ENCODE measurements around the gene IL3.

The IL3 gene

DNA sequence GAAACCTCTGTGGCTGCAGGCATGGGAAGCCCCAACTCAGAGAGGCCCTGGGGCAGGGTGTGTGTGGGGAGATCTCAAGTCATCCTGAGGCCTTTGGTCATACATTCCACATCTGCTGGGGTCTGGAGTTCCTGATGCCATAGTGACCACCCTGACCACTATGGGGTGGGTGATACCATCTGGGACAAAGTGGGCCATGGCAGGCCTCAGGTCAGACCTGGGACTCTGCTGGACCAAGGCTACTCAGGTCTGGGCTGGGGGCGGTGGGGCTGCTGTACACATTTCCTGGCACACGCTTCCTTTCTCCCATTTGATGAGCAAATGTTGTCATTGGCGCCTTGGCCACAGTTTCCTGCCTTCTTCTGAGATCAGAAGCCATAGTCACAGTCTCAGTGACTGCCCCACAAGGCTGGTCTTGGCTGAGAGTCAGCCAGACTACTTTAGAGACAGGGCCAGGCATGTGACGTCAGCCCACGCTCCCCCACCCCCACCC lies 33.9 kb upstream of the IL3 start:
- FAIRE-seq = no peak

DNA sequence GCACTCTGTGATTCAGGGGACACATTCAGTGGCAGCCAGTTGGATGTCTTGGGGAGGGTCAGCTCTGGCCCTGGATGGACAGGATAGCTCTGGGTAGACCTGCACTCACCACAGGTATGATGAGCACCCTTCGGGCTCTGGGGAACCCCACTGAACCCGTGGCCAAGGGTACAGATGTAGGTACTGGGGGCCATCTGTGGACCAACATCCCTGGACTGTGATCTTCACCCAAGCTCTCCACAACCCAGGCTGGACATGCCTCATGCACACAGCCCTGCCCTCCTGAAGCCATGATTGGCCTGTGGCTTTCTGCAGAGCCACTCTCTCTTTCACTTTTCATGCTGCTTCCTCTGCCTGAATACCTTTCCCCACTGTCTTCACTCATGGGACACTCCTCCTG lies 33.4 kb upstream of the IL3 start:
- no peak for FAIRE-seq

DNA sequence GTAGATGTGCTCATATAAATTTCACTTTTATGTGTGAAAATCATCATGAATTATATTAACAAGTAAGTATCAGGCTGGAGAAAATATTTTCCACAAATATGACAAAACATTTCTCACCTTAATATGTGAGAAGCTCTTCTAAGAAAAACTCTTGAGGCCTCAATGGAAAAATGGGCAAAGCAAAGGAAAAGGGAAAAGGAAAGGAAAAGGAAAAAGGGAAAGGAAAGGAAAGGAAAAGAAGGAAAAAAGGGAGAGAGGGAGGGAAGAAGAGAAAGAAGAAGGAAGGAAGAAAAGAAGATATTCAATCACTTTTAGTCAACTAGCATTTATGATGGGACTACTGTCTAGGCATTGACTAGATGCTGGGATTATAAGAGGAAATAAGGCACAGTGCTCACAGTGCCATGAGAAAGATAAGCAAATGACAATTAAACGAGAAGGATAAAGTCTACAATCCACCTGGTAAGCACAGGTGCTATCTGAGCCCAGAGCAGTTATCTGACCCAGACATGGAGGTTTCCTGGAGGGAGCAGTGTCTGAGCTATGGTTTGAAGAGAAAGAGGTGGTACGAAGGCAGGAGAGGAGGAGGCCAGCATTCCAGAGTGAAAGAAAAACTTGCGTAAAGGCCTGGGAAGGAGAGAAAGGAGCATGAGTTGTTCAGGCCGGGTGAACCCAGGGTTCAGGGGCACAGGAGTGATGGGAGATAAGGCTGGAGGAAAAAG lies 30.7 kb upstream of the IL3 start:
- FAIRE-seq = no peak

DNA sequence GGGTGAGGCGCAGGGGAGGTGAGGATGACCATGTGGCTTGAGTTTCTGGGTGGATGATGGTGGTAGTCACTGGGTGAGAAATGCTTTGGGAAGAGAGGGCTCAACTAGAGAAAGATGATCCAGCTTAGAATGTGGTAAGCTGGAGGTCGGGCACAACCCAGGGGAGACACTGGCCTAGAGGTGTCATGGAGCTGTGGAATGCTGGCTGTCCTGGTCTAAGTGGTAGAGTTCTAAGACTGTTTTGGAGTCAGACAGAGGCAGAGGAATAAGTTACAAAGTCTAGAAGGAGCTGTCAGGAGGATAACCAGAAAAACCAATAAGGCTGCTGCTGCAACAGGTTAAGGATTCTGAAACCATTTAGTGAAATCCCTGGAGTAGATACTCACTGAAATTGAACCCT lies 29.8 kb upstream of the IL3 start:
- FAIRE-seq = no peak

DNA sequence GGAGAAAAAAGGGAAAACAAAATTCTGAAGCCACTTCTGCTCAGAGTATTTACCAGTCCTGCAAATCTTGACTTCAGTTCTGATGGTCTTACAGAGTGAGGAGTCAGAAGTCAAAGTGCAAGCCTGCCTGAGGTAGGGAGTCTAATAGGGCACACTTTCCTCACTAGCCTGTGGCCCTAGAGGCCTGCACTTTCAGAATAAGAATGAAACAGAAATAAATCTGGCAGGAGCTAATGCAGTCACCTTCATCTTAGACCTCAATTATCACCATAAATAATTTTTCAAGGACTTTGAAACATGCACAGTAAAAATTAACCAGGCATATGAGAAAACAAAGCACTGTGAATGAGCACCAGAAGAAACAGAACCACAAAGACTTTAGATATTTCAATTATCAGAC lies 28.3 kb upstream of the IL3 start:
- no peak for FAIRE-seq

DNA sequence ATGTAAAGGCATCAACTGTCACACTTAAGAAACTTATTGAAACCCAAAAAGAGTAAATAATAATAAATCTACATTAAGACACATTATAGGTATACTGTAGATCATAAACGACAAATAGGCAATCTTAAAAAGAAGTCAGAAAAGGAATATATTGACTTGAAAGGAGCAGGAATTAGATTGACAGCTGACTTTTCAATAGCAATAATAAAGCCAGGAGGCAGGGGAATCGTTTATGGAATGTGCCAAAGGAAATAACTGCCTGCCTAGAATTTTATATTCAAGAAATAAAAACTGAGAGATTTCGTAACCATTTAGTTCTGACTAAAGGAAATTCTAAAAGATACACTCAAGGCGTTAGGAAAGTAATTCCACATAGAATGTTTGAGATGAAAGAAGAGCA lies 27.3 kb upstream of the IL3 start:
- no peak for FAIRE-seq

DNA sequence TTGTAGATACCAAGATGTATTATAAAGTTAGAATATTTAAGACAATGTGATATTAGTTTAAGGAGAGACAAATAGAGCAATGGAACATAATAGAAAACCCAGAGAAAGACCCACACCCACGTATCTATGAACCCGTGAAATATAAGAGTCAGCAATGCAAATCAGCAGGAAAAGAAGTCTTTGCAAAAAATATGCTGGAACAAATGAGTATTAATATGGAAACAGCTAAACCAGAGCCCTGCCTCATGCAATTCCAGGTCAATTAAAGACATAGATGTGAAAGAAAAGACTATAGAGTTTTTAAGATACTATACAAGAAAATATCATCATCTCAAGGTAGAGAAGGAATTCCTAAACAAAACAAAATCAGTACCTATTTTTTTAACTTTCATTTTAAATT lies 23.1 kb upstream of the IL3 start:
- no peak for FAIRE-seq

DNA sequence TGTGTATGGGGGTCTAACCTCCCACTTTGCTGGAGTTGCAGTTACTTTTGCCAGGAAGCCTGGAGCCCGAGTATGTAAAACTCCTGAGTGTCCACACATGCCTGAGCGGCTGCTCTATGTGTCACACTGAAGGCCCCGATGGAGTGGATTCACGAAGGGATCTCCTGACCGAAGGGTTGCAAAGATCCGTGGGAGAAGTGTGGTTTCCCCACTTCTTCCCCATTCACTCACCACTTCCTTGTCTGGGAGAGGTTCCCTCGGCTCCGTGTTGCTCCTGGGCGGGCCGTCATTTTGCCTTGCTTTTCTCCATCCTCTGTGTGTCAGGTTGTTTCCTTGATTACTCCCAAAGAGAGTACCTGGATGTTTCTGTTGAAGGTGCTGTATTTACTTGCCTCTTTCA lies 16.2 kb upstream of the IL3 start:
- no peak for FAIRE-seq

DNA sequence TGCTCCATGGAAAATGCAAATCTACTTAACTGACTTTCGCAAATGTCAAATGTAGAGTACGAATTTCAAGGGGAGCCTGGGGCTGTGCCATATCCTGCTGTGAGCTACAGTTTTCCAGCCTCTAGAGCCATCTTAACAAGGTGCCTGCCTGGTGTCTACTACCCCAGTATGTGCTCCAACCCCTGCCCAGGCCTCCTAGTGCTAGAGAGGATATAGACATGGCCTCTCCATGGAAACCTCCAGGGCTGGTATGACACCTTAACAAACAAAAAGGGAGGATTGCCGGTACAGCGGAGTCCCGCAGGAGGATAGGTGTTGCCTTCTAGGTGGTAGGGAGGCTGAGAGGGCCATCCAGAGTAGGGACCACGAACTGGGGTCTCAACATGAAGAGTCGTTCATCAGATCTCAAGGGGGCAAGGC lies 13.6 kb upstream of the IL3 start:
- FAIRE-seq = no peak

DNA sequence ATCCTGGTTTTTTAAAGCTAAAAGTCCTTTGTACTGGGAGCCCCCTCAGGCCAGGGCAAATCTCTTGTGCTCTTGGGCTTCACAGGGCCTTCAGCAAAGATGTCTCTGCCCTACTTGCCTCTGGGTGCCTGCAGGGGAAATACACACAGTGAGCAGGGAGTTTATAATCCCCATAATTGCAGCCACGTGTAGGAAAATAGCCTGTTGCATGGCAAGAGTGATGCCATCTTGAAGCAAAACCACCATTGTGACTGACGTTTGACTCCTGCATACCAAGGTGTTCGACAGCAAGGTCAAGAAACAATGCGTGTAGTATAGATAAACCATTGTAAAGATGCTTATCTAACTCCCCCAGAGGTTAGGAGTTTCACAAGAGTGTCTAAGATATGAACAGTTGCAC lies 11.4 kb upstream of the IL3 start:
- no peak for FAIRE-seq

DNA sequence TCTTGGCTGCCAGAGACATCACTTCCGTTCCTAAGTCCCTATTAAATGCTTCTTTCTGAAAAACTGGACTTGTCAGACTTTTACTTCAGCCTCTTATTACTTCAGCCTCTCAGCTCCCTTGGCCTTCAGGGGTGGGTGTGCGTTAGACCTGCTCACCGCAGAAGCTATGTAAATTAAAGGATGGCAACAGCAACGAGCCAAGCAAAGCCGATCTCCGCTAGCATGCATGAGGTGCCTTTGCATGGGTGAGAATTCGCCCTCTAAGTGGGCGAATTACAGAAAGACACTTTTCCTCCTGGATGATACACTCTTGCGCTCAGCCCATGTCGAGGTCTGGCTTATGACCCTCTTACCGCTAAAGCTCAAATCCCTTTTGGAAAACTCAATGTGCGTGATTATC lies 10.9 kb upstream of the IL3 start:
- no peak for FAIRE-seq

DNA sequence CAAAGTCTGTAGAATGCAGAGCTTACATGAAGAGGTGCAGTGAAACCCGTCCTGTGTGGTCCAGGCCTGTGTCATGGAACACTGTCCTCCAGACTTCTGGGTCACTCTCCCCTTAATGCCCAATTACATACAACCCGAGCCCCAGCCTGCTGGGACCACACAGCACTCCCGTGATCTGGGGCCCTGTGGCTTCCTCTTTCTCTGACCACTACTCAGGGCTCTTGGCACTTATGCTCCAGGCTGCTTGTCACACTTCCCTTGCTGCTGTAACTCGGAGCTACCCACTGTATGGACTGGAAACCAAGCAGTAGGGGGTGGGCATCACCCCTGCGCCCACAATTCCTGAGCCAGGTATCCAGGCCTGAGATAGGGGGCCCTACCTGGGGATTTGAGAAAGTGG lies 10.3 kb upstream of the IL3 start:
- FAIRE-seq = no peak

DNA sequence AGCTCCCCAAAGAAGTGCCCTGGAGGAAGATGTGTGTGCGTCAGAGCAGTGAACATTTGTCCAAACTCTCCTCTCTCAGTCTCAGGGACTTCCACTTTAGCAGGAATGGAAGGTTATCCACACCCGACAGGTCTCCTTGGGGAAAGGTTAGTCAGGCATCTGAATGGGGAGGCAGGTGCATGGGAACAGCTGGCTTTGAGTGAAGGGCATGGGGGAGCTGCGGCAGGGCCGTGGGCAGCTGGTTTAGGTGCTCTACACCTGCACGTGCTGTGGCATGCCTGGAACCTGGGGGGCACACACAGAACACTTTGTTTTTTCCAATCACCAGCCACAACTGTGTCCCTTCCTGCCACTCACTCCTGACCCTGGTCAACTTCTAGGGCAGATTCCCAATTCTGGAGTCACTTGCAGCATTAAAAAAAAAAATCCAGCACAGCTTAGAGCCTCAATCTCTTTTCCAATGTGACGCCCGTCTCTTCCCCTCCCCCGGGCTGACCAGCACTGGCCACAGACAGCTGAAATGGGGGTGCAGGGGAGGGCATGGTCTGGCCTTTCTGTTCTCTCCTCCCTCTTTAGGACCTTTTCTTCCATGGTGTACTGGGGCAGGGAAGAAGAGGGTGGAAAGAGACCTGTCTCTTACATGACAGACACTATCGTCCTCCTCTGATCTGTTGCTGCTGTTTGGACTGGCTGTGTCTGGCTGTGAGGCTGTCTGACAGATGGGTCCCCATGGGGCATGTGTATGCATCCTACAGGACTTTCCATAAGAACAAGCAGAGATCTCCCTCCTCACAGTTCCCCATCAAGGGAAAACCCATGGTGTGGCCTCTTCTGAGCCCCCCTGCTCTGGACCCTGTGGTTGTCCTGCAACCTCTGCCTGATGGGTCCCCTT lies 9.5 kb upstream of the IL3 start:
- no peak for FAIRE-seq

DNA sequence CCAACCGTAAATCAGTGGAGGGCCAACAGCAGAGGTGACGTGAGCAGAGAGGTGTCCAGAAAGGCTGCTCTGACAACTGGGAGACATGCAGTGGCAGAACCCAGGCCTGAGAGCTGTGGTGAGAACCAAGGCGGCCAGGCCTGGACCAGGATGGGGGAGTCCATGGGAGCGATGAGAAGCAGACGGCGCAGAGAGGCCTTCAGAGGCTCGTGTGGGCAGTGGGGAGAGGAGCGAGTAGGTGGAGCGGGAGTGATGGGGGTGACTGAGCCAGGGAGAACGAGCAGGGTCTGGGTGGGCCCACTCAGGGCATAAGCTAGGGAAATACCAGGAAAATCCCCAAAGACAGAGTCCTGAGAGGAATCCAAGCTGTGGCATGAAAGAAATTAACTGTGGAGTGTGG lies 7.9 kb upstream of the IL3 start:
- no peak for FAIRE-seq

DNA sequence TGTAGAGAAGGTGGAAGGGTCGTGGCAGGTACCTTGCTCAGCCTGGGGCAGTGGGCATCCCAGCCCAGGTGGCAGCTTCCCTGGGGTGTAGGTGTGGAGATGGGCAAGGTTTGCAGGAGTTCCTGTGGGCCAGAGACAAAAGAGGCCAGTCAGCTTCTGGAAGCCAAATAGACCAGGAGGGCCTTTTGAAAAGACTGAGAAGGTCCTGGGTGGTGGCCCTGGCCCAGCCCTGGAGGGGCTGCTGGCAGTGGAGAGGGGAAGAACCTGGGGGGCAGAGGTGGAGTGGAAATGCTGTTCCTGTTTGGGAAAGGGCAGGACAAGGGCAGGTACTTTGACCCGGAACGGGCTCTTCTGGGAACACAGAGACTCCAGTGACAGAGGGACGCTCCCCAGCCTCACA lies 7.0 kb upstream of the IL3 start:
- FAIRE-seq = no peak

DNA sequence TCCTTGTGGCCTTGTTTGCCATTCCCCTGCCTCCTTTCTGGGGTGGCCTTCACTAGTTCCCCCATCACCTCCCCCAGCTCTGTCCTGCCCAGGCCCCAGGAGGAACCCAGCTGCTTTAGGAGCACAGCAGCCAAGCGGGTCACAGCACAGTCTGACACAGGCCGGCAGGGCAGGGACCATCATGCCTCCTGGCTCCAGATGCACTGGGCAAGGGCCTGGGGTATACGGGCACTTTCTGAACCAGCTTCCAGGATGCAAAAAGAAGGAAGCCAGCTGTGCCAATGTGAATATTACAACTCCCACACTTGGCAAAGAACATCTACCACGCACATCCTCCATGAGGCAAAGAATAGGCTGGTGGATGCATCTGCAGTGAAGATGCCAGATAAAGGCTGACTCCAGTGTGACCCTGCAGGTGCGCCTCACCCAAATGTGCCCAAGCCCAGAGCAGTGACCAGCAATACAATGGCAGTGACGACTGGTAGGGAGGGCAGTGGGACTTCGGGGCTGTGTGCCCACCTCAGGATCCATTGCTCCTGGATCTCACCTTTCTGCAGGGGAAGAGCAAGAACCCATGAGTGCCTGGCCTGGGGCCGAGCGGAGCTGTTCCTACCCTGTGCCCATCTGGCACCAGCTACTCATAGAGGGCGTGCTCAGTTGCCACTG lies 6.3 kb upstream of the IL3 start:
- no peak for FAIRE-seq

DNA sequence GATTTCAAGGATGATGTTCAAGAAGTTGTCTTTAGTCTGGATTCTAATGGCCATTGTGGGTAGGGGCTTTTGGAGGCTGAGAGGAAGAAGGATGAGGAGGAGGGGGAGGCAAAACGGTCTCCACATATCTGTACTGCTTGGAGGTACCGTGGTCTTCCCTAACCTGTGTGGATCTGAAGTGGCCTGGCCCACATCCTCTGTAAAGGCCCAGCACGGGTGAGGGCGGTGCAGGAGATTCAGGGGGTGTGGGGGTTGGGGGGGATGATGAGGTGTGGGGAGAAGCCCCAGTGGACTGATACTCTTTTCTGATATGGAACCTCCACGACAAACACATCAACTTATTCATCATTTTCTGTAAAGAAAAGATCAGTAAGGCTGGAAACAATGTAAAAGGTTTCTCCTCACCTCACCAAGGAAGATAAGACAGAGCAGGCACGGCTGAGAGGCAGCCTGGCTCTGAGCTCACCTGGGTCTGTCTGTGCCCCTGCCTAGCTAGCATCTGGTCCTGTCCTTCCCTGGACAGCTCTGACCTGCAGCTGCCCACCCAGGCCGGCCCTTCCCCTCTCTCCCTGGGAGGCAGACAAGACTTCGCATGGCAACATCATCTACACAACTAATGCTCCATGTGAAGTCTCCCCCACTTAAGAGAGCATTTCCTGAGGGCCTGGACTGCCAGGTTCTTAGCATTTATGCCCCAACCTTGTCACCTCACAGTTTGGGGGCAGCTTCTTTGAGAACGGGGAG lies 5.6 kb upstream of the IL3 start:
- FAIRE-seq = no peak

DNA sequence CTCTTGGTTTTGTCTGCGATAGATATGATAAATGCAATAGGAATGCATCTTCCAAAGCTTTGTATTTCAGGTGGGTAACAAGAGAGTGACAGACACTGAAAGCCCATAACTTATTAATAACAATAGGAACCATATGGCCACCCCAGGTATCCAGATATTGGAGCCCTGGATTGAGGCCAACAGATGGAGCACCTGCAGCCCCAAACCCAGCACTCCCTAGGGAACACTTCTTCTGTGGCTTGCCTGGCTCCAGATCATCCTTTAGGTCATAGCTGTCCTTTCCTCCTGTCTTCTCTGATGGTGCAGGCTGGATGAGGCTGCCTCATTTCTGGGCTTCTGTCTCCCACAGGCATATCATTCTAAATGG lies 5.0 kb upstream of the IL3 start:
- no peak for FAIRE-seq

DNA sequence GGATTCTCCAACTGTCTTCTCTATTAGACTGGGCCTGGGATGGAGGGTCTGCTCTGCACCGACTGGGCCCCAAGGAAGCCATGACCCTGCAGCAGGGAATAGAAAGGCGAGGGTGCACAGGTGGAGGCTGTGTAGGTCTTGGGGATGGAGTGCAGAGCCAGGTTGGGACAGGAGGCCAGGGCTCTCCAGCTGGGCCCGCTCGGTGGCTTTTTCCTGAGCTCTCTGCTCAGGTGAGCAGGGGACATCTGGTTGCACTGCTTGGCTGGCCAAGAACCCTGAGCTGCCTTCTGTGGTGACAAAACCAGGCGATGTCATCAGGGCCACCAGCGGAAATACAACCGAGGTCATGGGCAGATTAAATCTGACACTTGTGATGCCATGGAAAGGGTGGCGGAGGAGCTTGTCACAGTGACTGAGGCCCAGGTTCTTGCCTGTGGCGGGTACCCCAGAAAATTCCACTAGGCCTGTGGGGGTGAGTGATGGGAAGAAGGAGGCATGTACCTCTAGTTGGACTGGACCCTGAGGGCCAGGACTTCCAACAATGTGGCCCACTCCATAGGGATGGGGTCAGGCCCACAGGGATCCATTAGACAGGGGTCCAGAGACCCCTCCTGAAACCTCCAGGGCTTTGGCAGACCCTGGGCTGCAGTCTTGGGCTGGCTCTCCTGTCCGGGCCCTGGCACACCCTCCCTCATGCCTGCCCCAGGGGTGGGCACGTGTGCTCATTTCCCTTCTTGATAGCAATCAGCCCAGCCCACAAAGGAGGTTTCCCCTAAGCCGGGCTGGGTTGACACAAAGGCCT lies 4.4 kb upstream of the IL3 start:
- FAIRE-seq = no peak

DNA sequence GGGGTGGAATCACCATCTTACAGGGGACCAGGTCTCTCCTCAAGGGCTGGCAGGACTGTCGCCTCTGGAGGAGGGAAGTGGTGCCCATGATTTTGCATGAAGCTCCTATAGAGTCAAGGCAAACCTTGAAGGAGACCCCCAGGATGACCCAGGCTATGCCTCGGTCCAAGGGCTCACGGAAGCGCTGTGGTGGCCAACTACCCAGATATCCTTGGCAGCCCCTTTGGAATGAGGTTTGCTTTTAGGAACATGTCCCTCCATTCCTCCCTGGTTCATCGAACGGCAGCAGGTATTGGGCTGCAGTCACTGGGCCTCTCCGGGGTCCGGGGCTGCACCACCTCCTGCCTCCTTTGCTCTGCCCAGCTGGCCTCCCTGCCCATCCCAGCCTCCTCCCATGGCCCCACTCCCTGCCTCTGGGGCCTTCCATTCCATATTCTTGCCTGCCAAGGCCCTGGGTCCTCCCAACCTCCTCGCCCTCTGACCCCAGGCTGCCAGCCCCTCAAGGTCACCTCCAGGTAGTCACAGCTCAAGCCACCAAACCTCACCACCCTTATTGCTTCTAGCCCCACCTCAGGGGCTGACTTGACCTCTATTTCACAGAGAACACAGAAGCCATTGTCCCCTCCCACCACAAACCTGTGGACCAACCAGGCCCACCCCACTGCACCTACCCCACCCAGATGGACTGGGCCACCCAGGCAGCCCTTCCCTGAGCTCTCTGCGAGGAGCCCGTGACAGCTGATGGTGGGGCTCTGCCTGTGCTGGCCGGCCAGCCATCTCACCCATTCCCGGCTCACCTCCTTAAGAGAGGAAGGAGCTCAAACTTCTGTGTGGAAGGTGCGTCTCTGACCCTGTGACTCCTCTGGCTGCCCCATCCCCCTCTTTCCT lies 3.6 kb upstream of the IL3 start:
- FAIRE-seq = no peak

Measured in A204.1 (cell line).